Fibroblast of the aortic adventitia (primary cell): Measurements from ENCODE around the gene LRRC71. TPM values are rescaled to one million over a fixed set of nuclear protein-coding genes. Genes with fewer than 3 reads are reported as not detected.

Experiments
- DNase-seq: peaks from one replicate; pipeline ENCODE4 v3.0.0-alpha.2; 2010; ENCODE audit warnings: low read depth
- H3K4me3 ChIP-seq: 2 replicates; pipeline ENCODE4 v1.5.1; 2011; ENCODE audit warnings: low read depth, mild to moderate bottlenecking, control low read depth, low read length, moderate library complexity
- total RNA-seq: library from RNA; depleted of rRNA; stranded (reverse); fragments of >200 nt; gene quantifications from 2 replicates; pipeline ENCODE4 v1.2.3, GENCODE V29; 2012; ENCODE audit warnings: low replicate concordance
- TF ChIP-seq, protein P1 (sequence below): IDR thresholded peaks from 2 replicates; pipeline ENCODE4 v1.5.1; 2011; ENCODE audit warnings: mild to moderate bottlenecking, low read length, control low read depth, inconsistent platforms; ENCODE audit not compliant: insufficient read depth

LRRC71 gene
- total RNA-seq, 1 donor: 0.09 TPM

GRCh38 chr1:156914440-156914856 is 6.0 kb upstream of the LRRC71 start:
- TF ChIP-seq, protein P1, sequence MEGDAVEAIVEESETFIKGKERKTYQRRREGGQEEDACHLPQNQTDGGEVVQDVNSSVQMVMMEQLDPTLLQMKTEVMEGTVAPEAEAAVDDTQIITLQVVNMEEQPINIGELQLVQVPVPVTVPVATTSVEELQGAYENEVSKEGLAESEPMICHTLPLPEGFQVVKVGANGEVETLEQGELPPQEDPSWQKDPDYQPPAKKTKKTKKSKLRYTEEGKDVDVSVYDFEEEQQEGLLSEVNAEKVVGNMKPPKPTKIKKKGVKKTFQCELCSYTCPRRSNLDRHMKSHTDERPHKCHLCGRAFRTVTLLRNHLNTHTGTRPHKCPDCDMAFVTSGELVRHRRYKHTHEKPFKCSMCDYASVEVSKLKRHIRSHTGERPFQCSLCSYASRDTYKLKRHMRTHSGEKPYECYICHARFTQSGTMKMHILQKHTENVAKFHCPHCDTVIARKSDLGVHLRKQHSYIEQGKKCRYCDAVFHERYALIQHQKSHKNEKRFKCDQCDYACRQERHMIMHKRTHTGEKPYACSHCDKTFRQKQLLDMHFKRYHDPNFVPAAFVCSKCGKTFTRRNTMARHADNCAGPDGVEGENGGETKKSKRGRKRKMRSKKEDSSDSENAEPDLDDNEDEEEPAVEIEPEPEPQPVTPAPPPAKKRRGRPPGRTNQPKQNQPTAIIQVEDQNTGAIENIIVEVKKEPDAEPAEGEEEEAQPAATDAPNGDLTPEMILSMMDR: no peak
- no peak for DNase-seq
- no peak overlapping the region for H3K4me3 ChIP-seq

DNA sequence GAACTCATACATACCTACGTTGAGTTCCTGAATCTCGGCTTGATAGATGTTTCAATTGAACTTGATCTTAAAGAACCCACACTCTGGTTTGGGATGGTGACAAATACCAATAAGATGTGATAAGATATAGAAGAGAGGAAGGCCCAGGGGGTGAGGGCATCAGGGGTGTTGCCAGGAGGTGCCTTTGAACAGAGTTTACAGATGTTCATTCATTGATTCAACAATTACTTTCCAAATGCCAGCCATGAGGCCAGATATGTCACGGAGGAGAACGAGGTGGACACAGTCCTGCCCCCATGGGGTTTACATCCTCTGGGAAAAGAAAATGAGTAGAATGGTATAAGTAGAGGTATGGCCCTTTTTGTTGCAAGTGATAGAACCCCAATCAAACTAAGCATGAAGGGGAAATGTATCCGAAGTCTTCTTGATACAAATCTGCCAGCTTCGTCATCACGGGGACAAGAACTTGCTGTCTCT is 659 bp downstream of the LRRC71 start:
- H3K4me3 ChIP-seq: no peak overlapping the region
- TF ChIP-seq, protein P1: no peak
- DNase-seq: no peak

DNA sequence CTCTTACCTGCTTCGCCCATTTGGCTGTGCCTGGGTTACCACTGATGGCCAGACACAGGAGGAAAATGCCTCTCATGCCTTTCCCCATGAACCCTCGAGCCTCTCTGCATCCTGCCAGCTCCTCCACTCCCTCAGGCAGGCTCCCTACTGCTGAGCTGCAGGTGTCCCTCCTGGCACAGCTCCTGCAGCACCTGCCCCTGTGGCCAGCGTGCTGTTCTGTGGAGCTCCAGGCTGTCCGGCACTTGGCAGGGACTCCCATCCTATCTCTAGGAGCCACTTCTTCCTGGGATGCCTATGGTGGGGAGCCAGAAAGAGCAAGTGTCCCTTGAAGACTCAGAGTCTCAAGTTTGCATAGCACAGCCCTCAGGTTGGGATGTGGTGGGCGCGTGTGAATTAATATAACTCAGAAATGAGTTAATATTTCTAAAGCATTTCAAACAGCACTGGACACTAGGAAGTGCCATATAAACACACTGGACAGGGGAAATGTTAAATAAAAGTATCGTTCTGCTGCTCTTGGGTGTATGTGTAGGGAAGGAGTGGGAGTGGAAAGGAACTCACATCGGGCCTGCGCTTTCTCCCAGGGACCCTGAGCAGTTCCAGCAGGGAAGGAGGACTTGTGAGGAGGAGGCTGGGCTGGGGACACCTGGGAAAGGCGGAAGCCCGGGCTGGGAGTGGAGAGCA is 2.7 kb downstream of the LRRC71 start:
- no peak overlapping the region for H3K4me3 ChIP-seq
- DNase-seq: no peak
- TF ChIP-seq, protein P1: no peak

DNA sequence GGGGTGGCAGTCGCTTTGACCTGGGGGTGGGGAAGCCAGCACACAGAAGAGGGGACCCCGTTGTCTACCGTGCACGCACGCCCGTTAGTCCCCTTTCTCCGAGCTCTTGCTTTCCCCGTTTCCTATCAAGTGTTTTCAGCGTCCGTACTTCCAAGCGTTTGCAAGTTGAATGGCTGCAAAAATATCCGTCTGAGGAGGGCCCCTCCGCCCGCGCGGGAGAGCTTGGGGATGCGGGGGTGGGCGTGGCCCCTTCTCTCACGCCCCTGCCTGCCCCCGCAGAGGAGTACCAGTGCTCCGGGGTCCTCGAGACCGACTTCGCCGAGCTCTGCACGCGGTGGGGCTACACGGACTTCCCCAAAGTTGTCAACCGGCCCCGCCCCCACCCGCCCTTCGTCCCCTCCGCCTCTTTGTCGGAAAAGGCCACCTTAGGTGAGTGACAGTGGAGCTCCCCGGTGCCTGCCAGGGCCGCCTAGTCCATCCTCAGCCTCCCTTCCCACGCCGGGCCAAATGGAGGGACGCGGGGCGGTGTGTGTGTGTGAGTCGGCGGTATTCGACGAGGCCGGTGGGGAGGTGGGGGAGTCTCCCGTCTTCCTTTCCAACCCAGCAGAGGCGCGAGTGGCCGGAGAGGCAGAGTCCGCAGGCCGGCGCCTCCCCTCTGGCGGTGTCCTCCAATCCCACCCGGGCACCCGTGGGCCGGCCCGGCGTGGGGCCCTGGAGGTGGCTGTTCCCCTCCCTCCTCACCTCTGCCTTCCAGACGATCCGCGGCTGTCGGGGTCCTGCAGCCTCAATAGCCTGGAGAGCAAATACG is 3.4 kb downstream of the LRRC71 start:
- TF ChIP-seq, protein P1: no peak
- no peak overlapping the region for H3K4me3 ChIP-seq
- DNase-seq: no peak

- no peak for DNase-seq
- TF ChIP-seq, protein P1: no peak
- H3K4me3 ChIP-seq: no peak overlapping the region
Measured at GRCh38 chr1:156924478-156925153, 4.2 kb downstream of the LRRC71 start.

GRCh38 chr1:156925154-156926010 is 5.0 kb downstream of the LRRC71 start:
- no peak for DNase-seq
- TF ChIP-seq, protein P1: no peak
- H3K4me3 ChIP-seq: no peak overlapping the region
